HFF-Myc (cell line): ENCODE data around the gene IKZF5.

ENCODE experiments used
- DNase-seq: peaks from one replicate; pipeline ENCODE4 v3.0.0-alpha.2; 2011; ENCODE audit warnings: low read depth; ENCODE audit errors: extremely low read depth
- H3K4me3 ChIP-seq: replicated peaks from 2 replicates; pipeline ENCODE4 v1.5.1; 2011; ENCODE audit warnings: low read depth, mild to moderate bottlenecking, control low read depth, low read length
- CTCF ChIP-seq: IDR thresholded peaks from 2 replicates; pipeline ENCODE4 v1.5.1; 2012; ENCODE audit warnings: mild to moderate bottlenecking, low read depth, low read length, control low read depth; ENCODE audit errors: missing control alignments

IKZF5 gene

GRCh38 chr10:122988501-122988900 lies 20.1 kb downstream of the IKZF5 start:
- TF ChIP-seq CTCF: no peak
- no peak overlapping the region for H3K4me3 ChIP-seq
- DNase-seq: no peak

GRCh38 chr10:122986335-122986734 lies 22.3 kb downstream of the IKZF5 start:
- no peak overlapping the region for H3K4me3 ChIP-seq
- no peak for TF ChIP-seq CTCF
- no peak for DNase-seq

GRCh38 chr10:122984708-122985107 lies 23.9 kb downstream of the IKZF5 start:
- no peak overlapping the region for H3K4me3 ChIP-seq
- DNase-seq: no peak
- TF ChIP-seq CTCF: no peak

GRCh38 chr10:122983898-122984297 lies 24.7 kb downstream of the IKZF5 start:
- H3K4me3 ChIP-seq: no peak overlapping the region
- no peak for TF ChIP-seq CTCF
- no peak for DNase-seq

GRCh38 chr10:122981066-122981464 lies 27.5 kb downstream of the IKZF5 start:
- peak; percentile 40 for TF ChIP-seq CTCF
- H3K4me3 ChIP-seq: peak overlapping the region; percentile 62
- DNase-seq: no peak

GRCh38 chr10:122980209-122981065 lies 28.2 kb downstream of the IKZF5 start, which contains the start of gene PSTK:
TSS of gene PSTK (plus strand) at chr10:122980401. CDS start at chr10:122980480, 79 bp downstream.
- peak within 1 kb of the TSS; percentile 62 for H3K4me3 ChIP-seq
- DNase-seq: peak; percentile 61
- peak; percentile 85 for TF ChIP-seq CTCF

GRCh38 chr10:122974543-122975064 lies 34.0 kb downstream of the IKZF5 start:
- TF ChIP-seq CTCF: no peak
- no peak for DNase-seq
- H3K4me3 ChIP-seq: no peak overlapping the region
